Measurements from ENCODE around the gene AQP12A. TPM values are rescaled to one million over a fixed set of nuclear protein-coding genes. Genes with fewer than 3 reads are reported as not detected.

Gene AQP12A
- polyA plus RNA-seq, 1 experiment = not detected

DNA sequence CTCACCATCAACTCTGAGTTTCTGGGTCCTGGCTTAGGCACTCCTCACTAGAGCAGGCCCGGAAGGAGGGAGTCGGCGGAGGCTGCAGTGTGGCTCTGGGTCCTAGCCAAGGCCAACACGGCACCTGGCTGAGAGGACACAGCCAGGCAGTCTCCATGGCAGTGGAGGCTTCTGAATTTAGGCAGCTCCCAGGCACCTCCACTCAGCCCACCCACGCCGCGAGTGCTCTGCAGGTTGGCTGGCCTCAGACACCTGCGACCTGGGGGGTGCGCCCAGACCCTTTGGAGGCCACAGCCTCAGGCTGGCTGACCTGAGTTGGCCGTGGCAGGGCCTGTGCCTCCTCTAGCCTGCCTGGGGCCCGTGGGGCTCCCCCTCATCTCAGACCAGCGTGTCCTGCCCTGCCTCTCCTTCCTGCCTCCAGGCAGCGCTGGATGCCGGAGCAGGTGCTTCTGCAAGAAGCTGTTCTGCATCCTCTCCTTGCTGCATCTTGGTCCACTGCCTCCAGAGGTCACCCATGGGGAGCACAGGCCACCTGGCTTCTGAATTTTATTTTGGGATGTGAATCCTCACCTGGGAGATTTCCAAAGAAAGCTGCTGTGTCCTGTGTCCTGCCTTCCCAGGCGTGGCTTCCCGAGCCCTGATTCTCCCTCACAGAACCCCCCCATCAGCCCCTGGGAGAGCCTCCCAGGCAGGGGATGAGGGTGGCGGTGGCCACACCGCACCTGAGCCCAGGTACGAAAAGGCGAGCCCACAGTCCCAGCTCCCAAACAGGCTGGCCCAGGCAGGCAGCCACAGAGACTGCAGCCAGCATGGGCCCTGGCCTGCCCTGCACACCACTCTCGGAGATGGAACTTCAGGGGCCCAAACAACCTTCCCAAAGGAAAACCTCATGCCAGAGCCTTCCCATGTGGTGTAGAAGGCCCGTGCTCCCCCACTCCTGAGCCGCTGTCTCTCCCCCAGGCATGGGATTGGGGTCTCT lies 23.4 kb downstream of the AQP12A start:
- Histone ChIP-seq H3K27me3 (ENCODE audit: control insufficient read depth, insufficient read depth, low read length) (no peaks in the 10 kb centered on the region; the same call in none of the 2 replicates), H3K4me3 (ENCODE audit: low read depth, low read length) (no peak overlapping the region), H3K36me3 (ENCODE audit: control insufficient read depth, insufficient read depth, low read length) (no peaks in the 10 kb centered on the region)
- TF ChIP-seq, protein P1, sequence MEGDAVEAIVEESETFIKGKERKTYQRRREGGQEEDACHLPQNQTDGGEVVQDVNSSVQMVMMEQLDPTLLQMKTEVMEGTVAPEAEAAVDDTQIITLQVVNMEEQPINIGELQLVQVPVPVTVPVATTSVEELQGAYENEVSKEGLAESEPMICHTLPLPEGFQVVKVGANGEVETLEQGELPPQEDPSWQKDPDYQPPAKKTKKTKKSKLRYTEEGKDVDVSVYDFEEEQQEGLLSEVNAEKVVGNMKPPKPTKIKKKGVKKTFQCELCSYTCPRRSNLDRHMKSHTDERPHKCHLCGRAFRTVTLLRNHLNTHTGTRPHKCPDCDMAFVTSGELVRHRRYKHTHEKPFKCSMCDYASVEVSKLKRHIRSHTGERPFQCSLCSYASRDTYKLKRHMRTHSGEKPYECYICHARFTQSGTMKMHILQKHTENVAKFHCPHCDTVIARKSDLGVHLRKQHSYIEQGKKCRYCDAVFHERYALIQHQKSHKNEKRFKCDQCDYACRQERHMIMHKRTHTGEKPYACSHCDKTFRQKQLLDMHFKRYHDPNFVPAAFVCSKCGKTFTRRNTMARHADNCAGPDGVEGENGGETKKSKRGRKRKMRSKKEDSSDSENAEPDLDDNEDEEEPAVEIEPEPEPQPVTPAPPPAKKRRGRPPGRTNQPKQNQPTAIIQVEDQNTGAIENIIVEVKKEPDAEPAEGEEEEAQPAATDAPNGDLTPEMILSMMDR (IDR thresholded peaks at IDR 0.05; ENCODE audit: insufficient read depth, low read depth, low read length) = no peak
- ChIA-PET CTCF (interaction anchor here (1.0 kb wide), 1 partner anchor 201 kb away, joined by 3 read pairs; no protein-coding TSS in a partner anchor), POLR2A (no interaction called here)
- DNase-seq (ENCODE audit: low read depth) = no peak

DNA sequence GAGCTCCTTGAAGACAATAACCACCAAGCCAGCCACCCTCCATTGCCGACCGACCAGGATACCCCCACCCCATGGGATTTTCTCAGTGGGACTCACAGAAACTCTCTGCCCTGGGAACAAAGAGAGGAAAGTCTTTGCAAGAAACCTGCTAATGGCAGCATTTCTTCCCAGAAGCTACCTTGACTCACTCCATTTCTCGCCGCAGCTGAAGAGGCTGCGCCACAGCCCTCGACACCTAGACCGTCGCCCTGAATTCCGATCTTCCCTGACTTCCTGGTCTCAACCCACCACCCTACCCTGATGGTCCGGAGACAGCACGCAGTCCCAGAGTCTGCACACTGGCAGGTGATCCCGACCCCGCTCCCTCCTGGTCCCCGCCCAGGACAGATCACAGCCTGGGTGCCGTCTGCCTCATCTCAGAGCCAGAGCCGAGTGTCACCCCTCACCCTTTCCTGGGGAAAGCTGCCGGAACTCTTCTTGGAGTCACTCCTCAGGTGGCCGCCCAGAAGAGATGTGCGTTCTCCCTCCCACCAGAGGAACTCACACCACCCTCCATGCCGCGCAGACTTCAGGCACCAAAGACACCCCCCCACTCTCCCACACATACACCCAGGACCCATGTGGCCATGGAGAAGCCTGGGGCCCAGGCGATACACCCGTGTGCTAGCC lies 24.6 kb downstream of the AQP12A start:
- H3K36me3 ChIP-seq (ENCODE audit: control insufficient read depth, insufficient read depth, low read length) = no peaks in the 10 kb centered on the region
- no peak overlapping the region for H3K4me3 ChIP-seq (ENCODE audit: low read depth, low read length)
- no peak for DNase-seq (ENCODE audit: low read depth)
- no peaks in the 10 kb centered on the region; the same call in none of the 2 replicates for H3K27me3 ChIP-seq (ENCODE audit: control insufficient read depth, insufficient read depth, low read length)
- POLR2A ChIA-PET = no interaction called here
- TF ChIP-seq, protein P1 (IDR thresholded peaks at IDR 0.05; ENCODE audit: insufficient read depth, low read depth, low read length) = no peak
- CTCF ChIA-PET = interaction anchor here (1.0 kb wide), 1 partner anchor 202 kb away, joined by 3 read pairs; no protein-coding TSS in a partner anchor

DNA sequence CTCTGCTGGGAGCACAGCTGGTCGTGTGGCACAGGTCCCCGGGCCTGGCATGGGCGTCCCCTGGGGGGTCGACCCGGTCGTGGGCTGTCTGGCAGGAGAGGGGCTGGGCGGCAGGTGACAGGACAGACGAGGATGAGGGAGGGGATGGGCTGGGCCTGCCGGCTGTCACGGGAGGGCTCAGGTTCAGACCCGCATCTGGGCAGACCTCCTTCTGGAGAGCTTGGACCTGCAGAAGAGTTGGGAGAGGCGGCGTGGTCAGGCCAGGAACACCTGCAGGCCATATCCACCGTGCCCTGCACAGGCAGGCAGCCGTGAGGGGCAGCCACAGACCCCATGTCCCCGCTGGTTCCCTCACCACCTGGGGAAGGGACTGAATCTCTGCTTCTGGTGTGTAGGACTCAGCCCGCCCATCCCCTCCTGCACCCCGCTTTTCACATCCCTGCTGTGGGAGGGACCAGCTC lies 25.5 kb downstream of the AQP12A start:
- POLR2A ChIA-PET = no interaction called here
- TF ChIP-seq, protein P1 (IDR thresholded peaks at IDR 0.05; ENCODE audit: insufficient read depth, low read depth, low read length) = no peak
- no peak overlapping the region for H3K4me3 ChIP-seq (ENCODE audit: low read depth, low read length)
- no peaks in the 10 kb centered on the region; the same call in 1 of the 2 replicates for H3K27me3 ChIP-seq (ENCODE audit: control insufficient read depth, insufficient read depth, low read length)
- H3K36me3 ChIP-seq (ENCODE audit: control insufficient read depth, insufficient read depth, low read length) = no peaks in the 10 kb centered on the region
- no peak for DNase-seq (ENCODE audit: low read depth)
- CTCF ChIA-PET = no interaction called here

DNA sequence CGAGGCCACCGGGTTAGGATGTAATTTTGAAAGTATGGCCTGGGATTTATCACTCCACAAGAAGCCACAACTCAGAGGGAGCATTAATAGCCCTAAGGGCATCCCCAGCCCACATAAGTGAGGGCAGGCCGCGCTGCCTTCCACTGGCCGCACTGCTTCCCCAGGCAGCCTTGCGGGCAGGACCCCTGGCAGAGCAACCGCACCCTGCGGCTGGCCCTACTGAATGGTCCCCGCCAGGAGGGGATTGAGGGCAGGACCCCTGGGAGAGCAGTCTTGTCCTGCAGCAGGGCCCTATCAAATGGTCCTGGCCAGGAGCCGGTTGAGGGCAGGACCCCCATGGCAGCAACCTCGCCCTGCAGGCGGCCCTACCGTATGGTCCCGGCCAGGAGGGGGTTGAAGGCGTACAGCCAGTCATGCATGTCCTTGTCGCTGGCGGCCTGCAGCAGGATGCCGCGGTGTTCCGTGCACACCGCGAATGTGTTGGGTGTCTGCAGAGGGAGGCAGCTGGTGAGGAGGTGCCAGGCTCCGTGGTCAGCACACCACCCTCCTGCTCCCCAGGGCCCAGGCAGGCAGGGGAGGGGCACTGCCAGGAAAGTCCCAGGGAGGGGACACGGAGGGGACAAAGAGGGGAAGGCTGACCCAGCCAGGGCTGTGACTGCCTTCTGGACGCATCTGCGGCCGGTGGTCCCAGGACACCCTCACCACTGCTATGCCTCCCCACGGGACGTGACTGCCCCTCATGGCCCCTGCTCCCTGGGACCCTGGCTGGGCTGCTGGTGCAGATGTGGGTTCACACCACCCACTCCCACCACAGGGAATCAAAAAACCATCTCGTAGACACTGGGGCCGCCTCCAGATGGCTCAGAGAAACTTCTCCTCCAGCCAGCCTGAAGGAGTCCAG lies 26.3 kb downstream of the AQP12A start:
- DNase-seq (ENCODE audit: low read depth) = no peak
- no peaks in the 10 kb centered on the region; the same call in 1 of the 2 replicates for H3K27me3 ChIP-seq (ENCODE audit: control insufficient read depth, insufficient read depth, low read length)
- ChIA-PET CTCF (no interaction called here), POLR2A (no interaction called here)
- no peaks in the 10 kb centered on the region for H3K36me3 ChIP-seq (ENCODE audit: control insufficient read depth, insufficient read depth, low read length)
- TF ChIP-seq, protein P1 (IDR thresholded peaks at IDR 0.05; ENCODE audit: insufficient read depth, low read depth, low read length) = no peak
- H3K4me3 ChIP-seq (ENCODE audit: low read depth, low read length) = no peak overlapping the region

Measured in BJ (cell line).